OCI-LY1 (cell line): Measurements from ENCODE around the gene PDXP.

Experiments used
- H2AFZ ChIP-seq: fragments of 200-600 bp; sonication (generic), shearing (Covaris generic); 2 replicates; pipeline ENCODE4 v1.6.0; 2014; ENCODE audit warnings: antibody characterized with exemption, mild to moderate bottlenecking, low read length
- H3F3A ChIP-seq: fragments of 200-600 bp; sonication (generic), shearing (Covaris generic); 2 replicates; pipeline ENCODE4 v1.6.0; 2014; ENCODE audit warnings: mild to moderate bottlenecking, antibody characterized with exemption, low read length, moderate library complexity; ENCODE audit not compliant: insufficient read depth
- H3K27ac ChIP-seq: fragments of 200-600 bp; sonication (generic); 2 replicates; pipeline ENCODE4 v1.5.1; 2014; ENCODE audit warnings: low read length, mixed run types, mild to moderate bottlenecking, low read depth; ENCODE audit not compliant: poor library complexity, severe bottlenecking
- H3K27me3 ChIP-seq: fragments of 200-600 bp; sonication (generic); 2 replicates; pipeline ENCODE4 v1.6.0; 2014; ENCODE audit warnings: antibody characterized with exemption, mild to moderate bottlenecking, low read length, moderate library complexity; ENCODE audit not compliant: insufficient read depth
- H3K36me3 ChIP-seq: fragments of 200-600 bp; sonication (generic); 2 replicates; pipeline ENCODE4 v1.6.1; 2014; ENCODE audit warnings: mild to moderate bottlenecking, antibody characterized with exemption, low read length, moderate library complexity, mixed read lengths; ENCODE audit not compliant: insufficient read depth
- H3K4me1 ChIP-seq: fragments of 200-600 bp; sonication (generic); 2 replicates; pipeline ENCODE4 v1.5.1; 2014; ENCODE audit warnings: mild to moderate bottlenecking, low read length, moderate library complexity; ENCODE audit not compliant: insufficient read depth, severe bottlenecking
- H3K4me2 ChIP-seq: fragments of 200-600 bp; sonication (generic), shearing (Covaris generic); 2 replicates; pipeline ENCODE4 v1.6.1; 2014; ENCODE audit warnings: low read length
- H3K4me3 ChIP-seq: fragments of 200-600 bp; sonication (generic); 2 replicates; pipeline ENCODE4 v1.5.1; 2014; ENCODE audit warnings: low read length, low read depth, mild to moderate bottlenecking, mixed read lengths; ENCODE audit not compliant: poor library complexity, severe bottlenecking
- H3K79me2 ChIP-seq: fragments of 200-600 bp; shearing (Covaris generic); 2 replicates; pipeline ENCODE4 v1.6.1; 2016; ENCODE audit warnings: mixed run types, low read length, mixed read lengths; ENCODE audit not compliant: insufficient read depth
- H3K9ac ChIP-seq: fragments of 200-600 bp; sonication (generic), shearing (Covaris generic); 2 replicates; pipeline ENCODE4 v1.6.1; 2014; ENCODE audit warnings: mild to moderate bottlenecking, low read length, mixed read lengths
- H3K9me2 ChIP-seq: fragments of 200-600 bp; sonication (generic), shearing (Covaris generic); 2 replicates; pipeline ENCODE4 v1.6.1; 2014; ENCODE audit warnings: low read depth, mild to moderate bottlenecking, low read length, mixed read lengths
- H3K9me3 ChIP-seq: fragments of 200-600 bp; shearing (Covaris generic); 2 replicates; pipeline ENCODE4 v1.6.1; 2014; ENCODE audit warnings: low read length, mixed read lengths
- H4K20me1 ChIP-seq: fragments of 200-600 bp; sonication (generic), shearing (Covaris generic); 2 replicates; pipeline ENCODE4 v1.6.0; 2016; ENCODE audit warnings: mild to moderate bottlenecking, low read length; ENCODE audit not compliant: insufficient read depth
- EZH2 ChIP-seq: fragments of 200-600 bp; sonication (generic), shearing (Covaris generic); IDR thresholded peaks from 2 replicates; pipeline ENCODE4 v1.8.0; 2017; ENCODE audit warnings: borderline replicate concordance, mixed run types, mild to moderate bottlenecking, antibody characterized with exemption, low read length, moderate library complexity, mixed read lengths
- TF ChIP-seq, protein P1 (sequence below): fragments of 200-600 bp; sonication (generic), shearing (Covaris generic); IDR thresholded peaks from 2 replicates; pipeline ENCODE4 v1.5.1; 2017; ENCODE audit warnings: mild to moderate bottlenecking, antibody characterized with exemption, low read length, moderate library complexity, mixed read lengths

Gene PDXP

DNA sequence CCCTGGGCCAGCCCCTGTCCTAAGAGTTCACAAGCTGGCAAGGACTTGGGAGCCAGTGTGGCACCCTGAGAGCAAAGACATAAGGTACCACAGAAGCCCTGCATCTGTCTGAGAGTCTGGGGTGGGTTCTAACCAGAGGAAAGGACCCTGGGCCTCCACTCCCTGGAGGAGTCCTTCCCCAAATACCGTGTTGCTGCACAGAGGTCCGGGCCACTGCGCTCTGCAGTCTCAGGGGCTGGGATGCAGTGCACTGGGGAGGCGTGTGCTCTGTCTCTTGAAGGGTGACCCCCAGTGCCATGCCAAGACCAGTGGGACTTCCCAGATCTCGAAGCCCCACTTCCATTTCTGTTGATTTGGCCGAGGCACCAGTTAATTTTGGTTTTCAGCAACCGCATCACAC, 23.4 kb upstream of the PDXP start:
- Histone ChIP-seq H3K4me3 (no peak overlapping the region), H3K4me1 (peaks cover 35% of the 10 kb centered on the region), H3K27ac (peak overlapping the region; percentile 79), H3K9ac (no peak overlapping the region), H3K4me2 (no peak overlapping the region), H3F3A (no peaks in the 10 kb centered on the region), H3K9me2 (no peaks in the 10 kb centered on the region), H3K36me3 (peaks cover 26% of the 10 kb centered on the region; the same call in 1 of the 2 replicates), H3K79me2 (no peaks in the 10 kb centered on the region), H3K27me3 (no peaks in the 10 kb centered on the region), H4K20me1 (no peaks in the 10 kb centered on the region), H3K9me3 (no peaks in the 10 kb centered on the region), H2AFZ (no peak overlapping the region)
- TF ChIP-seq EZH2, result no peak
- TF ChIP-seq, protein P1, sequence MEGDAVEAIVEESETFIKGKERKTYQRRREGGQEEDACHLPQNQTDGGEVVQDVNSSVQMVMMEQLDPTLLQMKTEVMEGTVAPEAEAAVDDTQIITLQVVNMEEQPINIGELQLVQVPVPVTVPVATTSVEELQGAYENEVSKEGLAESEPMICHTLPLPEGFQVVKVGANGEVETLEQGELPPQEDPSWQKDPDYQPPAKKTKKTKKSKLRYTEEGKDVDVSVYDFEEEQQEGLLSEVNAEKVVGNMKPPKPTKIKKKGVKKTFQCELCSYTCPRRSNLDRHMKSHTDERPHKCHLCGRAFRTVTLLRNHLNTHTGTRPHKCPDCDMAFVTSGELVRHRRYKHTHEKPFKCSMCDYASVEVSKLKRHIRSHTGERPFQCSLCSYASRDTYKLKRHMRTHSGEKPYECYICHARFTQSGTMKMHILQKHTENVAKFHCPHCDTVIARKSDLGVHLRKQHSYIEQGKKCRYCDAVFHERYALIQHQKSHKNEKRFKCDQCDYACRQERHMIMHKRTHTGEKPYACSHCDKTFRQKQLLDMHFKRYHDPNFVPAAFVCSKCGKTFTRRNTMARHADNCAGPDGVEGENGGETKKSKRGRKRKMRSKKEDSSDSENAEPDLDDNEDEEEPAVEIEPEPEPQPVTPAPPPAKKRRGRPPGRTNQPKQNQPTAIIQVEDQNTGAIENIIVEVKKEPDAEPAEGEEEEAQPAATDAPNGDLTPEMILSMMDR, result no peak

GRCh38 chr22:37636186-37636948, 22.2 kb upstream of the PDXP start:
- TF ChIP-seq, protein P1, result no peak; the same call in 1 of the 2 replicates
- no peak for TF ChIP-seq EZH2
- H3K9me3 ChIP-seq, result no peaks in the 10 kb centered on the region
- no peaks in the 10 kb centered on the region for H3F3A ChIP-seq
- no peak overlapping the region for H3K4me3 ChIP-seq
- H3K4me1 ChIP-seq, result peaks cover 44% of the 10 kb centered on the region
- no peak overlapping the region for H3K9ac ChIP-seq
- H3K79me2 ChIP-seq, result no peaks in the 10 kb centered on the region
- H3K9me2 ChIP-seq, result no peaks in the 10 kb centered on the region
- H3K4me2 ChIP-seq, result no peak overlapping the region
- H3K36me3 ChIP-seq, result peaks cover 22% of the 10 kb centered on the region; the same call in 1 of the 2 replicates
- no peaks in the 10 kb centered on the region for H3K27me3 ChIP-seq
- no peaks in the 10 kb centered on the region for H4K20me1 ChIP-seq
- H3K27ac ChIP-seq, result peak overlapping the region; percentile 39
- no peak overlapping the region for H2AFZ ChIP-seq

GRCh38 chr22:37636949-37637273, 21.6 kb upstream of the PDXP start:
- Histone ChIP-seq H3K4me1 (peaks cover 44% of the 10 kb centered on the region), H3K79me2 (no peaks in the 10 kb centered on the region), H3K27ac (no peak overlapping the region), H2AFZ (no peak overlapping the region), H3K4me2 (no peak overlapping the region), H3K9me3 (no peaks in the 10 kb centered on the region), H3K9ac (no peak overlapping the region), H3K27me3 (no peaks in the 10 kb centered on the region), H3K9me2 (no peaks in the 10 kb centered on the region), H3F3A (peaks cover 3% of the 10 kb centered on the region; the same call in 1 of the 2 replicates), H3K36me3 (peaks cover 21% of the 10 kb centered on the region; the same call in 1 of the 2 replicates), H3K4me3 (no peak overlapping the region), H4K20me1 (no peaks in the 10 kb centered on the region)
- TF ChIP-seq, protein P1, result no peak
- no peak for TF ChIP-seq EZH2
